HL-60 (cell line): ENCODE measurements around the gene TDRD10.

Experiments used
- DNase-seq, 2 experiments: peaks; one replicate each; pipeline ENCODE4 v3.0.0-alpha.2; 2010 to 2020; ENCODE audit warnings: low read depth in 1 of 2, low spot score in 1 of 2
- H3K27ac ChIP-seq: fragments of 250-450 bp; sonication (Bioruptor Pico); replicated peaks from 2 replicates; pipeline ENCODE4 v1.5.1; 2020; ENCODE audit warnings: mild to moderate bottlenecking, moderate library complexity
- H3K27me3 ChIP-seq: fragments of 250-450 bp; sonication (Bioruptor Pico); 2 replicates; pipeline ENCODE4 v1.5.1; 2021; ENCODE audit warnings: mild to moderate bottlenecking, moderate library complexity; ENCODE audit not compliant: insufficient read depth, poor library complexity, severe bottlenecking
- H3K4me3 ChIP-seq: replicated peaks from 2 replicates; pipeline ENCODE4 v1.5.1; 2011; ENCODE audit warnings: mild to moderate bottlenecking, control low read depth, low read length; ENCODE audit not compliant: insufficient read depth
- GABPA ChIP-seq: IDR thresholded peaks from 2 replicates; pipeline ENCODE4 v1.6.1; 2012; ENCODE audit warnings: low read depth
- POLR2AphosphoS5 ChIP-seq: IDR thresholded peaks from 2 replicates; pipeline ENCODE4 v1.6.1; 2012; ENCODE audit warnings: low read depth
- SPI1 ChIP-seq: IDR thresholded peaks from 2 replicates; pipeline ENCODE4 v1.6.1; 2012; ENCODE audit warnings: low read depth, mild to moderate bottlenecking, borderline replicate concordance
- TF ChIP-seq, protein P1 (sequence below): IDR thresholded peaks from 2 replicates; pipeline ENCODE4 v1.6.1; 2012; ENCODE audit warnings: low read depth; ENCODE audit not compliant: insufficient replicate concordance
- TF ChIP-seq, protein P2 (sequence below): IDR thresholded peaks from one replicate; pipeline ENCODE4 v1.5.1; 2011; ENCODE audit warnings: low read length, control low read depth, inconsistent platforms; ENCODE audit not compliant: insufficient read depth

TDRD10 gene

DNA sequence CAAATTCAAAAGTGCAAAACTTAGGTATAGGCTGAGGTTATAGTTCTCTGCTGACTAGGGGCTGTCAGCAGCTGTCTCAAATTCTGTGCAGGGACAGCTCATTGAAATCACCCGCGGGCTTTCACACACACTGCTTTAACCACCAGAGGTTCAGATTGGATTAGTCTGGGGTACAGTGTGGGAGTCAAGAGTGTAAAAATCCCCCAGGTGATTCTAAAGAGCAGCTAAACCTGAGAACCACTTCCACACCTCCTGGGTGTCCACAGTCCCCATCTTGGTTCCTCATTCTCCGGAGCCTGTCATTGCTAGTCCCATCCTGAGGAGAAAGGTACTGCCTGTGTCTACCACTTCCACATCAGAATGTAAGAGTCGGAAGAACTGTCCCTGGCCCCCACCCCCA, 9.9 kb upstream of the TDRD10 start:
- DNase-seq: peak in 1 of 2 experiments; percentile 47

DNA sequence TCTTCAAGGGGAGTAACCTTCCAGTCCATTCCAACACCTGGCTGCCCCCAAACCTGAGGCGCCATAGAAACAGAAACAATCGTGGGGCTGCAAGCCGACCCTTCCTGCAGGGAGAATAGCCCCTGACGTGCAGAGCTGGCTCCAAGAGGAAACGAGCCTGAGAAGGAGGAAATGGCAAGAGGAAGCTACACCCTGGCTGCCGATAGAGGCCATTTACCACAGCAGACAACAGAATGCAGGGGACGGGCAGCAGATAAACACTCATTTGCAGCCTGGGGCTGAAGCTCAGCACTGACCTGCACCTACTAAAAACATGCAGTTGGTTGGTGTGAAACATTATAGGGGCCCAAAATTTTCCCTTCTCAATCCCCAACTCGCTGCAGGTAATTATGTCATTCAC, 8.7 kb upstream of the TDRD10 start:
- TF ChIP-seq POLR2AphosphoS5 (no peak), SPI1 (peak; percentile 70)
- peak in 1 of 2 experiments; percentile 71 for DNase-seq
- no peak overlapping the region for H3K27ac ChIP-seq
- no peak overlapping the region for H3K4me3 ChIP-seq
- H3K27me3 ChIP-seq: no peaks in the 10 kb centered on the region

More for the DNA sequence above, 9.9 kb upstream of the TDRD10 start:
- H3K27me3 ChIP-seq: no peaks in the 10 kb centered on the region
- H3K27ac ChIP-seq: no peak overlapping the region
- no peak for TF ChIP-seq SPI1
- no peak overlapping the region for H3K4me3 ChIP-seq

DNA sequence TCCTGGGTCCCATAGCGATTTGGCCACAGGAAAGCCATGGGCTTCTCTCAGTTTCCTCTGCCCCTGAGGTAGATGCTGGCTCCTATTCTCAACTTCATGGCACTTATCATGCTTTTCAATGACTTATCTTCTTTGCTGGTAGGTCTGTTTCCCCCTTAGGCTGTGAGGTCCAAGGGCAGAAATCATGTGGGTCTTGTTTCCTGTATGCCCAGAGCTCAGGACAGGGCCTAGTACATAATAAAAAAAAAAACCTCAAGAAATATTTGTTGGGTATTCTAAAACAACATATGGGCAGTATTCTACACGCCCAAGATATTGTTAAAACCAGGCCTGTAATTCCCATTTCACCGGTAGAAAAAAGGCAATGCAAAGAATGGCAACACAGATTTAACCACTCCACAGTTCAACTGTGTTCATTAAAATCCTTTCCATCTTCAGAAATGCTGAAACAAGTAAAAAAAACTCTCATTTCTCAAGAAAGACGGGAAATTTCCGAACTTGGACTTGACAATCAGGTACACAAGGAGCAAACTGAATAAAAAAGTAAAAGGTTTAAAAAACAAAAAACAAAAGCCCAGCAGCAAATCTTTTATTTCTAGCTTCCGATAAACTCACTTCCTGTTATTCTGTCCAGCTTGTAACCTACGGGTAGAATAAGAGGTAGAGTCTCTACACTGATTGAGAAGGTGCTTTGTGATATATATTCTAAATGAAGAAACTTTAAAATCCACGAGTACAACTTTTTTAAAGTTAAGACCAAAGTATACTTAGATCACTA, 6.3 kb upstream of the TDRD10 start:
- Histone ChIP-seq H3K27me3 (peaks cover 12% of the 10 kb centered on the region), H3K27ac (no peak overlapping the region), H3K4me3 (no peak overlapping the region)
- TF ChIP-seq SPI1 (peak; percentile 32; the same call in 1 of the 2 replicates), GABPA (no peak)
- no peak for DNase-seq

DNA sequence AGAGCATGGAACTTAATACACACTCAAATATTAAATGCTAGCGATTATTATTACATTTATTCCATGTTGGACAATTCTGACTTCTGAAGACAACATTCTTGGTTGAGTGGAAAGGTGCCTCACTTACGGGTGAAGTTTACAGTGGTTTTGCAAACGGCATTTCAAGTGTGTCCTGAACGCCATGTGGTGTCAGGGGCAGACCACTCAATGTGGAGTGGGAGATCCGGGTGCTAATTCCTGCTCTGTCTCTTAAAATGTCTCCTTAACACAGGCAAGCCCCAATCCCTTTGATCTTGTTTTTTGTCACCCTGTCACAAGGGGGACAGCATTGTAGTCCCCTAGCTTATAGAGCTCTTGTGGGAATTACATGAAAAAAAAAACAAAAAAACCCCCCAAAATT, 5.6 kb upstream of the TDRD10 start:
- no peak for DNase-seq
- Histone ChIP-seq H3K4me3 (no peak overlapping the region), H3K27ac (no peak overlapping the region), H3K27me3 (peaks cover 19% of the 10 kb centered on the region)
- TF ChIP-seq GABPA: no peak
- TF ChIP-seq, protein P1, sequence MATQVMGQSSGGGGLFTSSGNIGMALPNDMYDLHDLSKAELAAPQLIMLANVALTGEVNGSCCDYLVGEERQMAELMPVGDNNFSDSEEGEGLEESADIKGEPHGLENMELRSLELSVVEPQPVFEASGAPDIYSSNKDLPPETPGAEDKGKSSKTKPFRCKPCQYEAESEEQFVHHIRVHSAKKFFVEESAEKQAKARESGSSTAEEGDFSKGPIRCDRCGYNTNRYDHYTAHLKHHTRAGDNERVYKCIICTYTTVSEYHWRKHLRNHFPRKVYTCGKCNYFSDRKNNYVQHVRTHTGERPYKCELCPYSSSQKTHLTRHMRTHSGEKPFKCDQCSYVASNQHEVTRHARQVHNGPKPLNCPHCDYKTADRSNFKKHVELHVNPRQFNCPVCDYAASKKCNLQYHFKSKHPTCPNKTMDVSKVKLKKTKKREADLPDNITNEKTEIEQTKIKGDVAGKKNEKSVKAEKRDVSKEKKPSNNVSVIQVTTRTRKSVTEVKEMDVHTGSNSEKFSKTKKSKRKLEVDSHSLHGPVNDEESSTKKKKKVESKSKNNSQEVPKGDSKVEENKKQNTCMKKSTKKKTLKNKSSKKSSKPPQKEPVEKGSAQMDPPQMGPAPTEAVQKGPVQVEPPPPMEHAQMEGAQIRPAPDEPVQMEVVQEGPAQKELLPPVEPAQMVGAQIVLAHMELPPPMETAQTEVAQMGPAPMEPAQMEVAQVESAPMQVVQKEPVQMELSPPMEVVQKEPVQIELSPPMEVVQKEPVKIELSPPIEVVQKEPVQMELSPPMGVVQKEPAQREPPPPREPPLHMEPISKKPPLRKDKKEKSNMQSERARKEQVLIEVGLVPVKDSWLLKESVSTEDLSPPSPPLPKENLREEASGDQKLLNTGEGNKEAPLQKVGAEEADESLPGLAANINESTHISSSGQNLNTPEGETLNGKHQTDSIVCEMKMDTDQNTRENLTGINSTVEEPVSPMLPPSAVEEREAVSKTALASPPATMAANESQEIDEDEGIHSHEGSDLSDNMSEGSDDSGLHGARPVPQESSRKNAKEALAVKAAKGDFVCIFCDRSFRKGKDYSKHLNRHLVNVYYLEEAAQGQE: no peak
- TF ChIP-seq, protein P2, sequence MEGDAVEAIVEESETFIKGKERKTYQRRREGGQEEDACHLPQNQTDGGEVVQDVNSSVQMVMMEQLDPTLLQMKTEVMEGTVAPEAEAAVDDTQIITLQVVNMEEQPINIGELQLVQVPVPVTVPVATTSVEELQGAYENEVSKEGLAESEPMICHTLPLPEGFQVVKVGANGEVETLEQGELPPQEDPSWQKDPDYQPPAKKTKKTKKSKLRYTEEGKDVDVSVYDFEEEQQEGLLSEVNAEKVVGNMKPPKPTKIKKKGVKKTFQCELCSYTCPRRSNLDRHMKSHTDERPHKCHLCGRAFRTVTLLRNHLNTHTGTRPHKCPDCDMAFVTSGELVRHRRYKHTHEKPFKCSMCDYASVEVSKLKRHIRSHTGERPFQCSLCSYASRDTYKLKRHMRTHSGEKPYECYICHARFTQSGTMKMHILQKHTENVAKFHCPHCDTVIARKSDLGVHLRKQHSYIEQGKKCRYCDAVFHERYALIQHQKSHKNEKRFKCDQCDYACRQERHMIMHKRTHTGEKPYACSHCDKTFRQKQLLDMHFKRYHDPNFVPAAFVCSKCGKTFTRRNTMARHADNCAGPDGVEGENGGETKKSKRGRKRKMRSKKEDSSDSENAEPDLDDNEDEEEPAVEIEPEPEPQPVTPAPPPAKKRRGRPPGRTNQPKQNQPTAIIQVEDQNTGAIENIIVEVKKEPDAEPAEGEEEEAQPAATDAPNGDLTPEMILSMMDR: no peak
- no peak for TF ChIP-seq SPI1
- TF ChIP-seq POLR2AphosphoS5: no peak

DNA sequence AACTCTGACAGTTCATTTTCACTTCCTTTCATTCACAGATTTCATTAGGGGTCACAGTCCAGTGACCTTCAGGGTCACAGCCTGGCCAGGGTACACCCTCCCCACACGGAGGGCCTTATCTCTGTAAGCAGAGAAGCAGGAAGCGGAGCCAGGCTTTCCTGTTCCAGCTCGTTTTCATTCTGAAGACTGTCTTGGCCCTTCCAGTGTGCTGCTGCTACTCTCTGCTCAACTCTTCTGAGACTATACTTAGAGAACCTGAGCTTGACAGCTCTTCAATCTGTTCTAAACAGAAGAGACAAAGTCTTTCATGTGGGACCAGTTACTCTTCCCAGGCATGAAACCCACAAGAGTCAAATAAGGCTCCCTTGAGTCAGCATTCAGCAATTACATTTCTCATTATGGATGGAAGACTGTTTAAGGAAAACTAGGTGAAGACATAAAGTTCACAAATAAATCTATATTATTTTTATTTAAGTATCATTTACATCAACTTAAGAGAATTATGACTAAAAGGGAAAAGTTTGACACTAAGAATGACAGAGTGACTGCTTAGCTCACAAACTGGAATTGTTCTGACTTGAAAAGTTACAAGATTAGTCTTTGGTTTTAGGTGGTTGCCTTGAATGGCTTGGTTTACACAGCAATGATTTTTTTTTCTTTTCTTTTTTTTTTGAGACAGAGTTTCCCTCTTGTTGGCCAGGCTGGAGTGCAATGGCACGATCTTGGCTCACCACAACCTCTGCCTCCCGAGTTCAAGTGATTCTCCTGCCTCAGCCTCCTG, 4.8 kb upstream of the TDRD10 start:
- no peak overlapping the region for H3K4me3 ChIP-seq
- H3K27me3 ChIP-seq: peaks cover 25% of the 10 kb centered on the region
- TF ChIP-seq GABPA (no peak), SPI1 (no peak), POLR2AphosphoS5 (no peak)
- TF ChIP-seq, protein P2: no peak
- no peak overlapping the region for H3K27ac ChIP-seq
- DNase-seq: no peak

DNA sequence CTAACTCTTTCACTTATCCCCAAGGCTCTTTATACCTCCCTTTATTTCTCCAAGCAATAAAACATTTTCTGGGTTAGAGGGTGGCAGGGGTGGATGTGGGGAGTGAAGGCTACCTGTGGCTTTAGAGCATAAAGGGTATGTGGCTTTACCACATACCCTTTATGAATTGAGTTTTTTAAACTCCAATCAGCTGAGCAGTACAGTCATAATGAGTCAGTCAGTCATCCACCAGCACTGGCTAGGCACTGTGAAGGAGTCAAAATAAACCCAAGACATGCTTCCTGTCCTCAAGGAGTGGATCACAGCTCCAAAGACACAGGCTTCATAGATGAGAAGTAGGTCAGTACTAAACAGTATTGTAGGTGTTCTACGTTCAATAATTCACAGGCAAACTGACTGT, 2.6 kb upstream of the TDRD10 start:
- no peak for DNase-seq
- H3K4me3 ChIP-seq: no peak overlapping the region
- H3K27ac ChIP-seq: no peak overlapping the region
- H3K27me3 ChIP-seq: peaks cover 44% of the 10 kb centered on the region
- no peak for TF ChIP-seq GABPA
- TF ChIP-seq POLR2AphosphoS5: no peak
- TF ChIP-seq, protein P2: no peak
- no peak for TF ChIP-seq SPI1
- TF ChIP-seq, protein P1: no peak
